ENCODE data around the gene HHIPL1. TPM values are rescaled to one million over a fixed set of nuclear protein-coding genes. Genes with fewer than 3 reads are reported as not detected.

The HHIPL1 gene
- total RNA-seq, 1 donor from 2014 or later = 0.32 TPM

GRCh38 chr14:99721792-99722516 lies 77.0 kb downstream of the HHIPL1 start:
- Histone ChIP-seq H4K20me1 (ENCODE audit: low read depth) (no peaks in the 10 kb centered on the region), H3F3A (ENCODE audit: low read depth) (no peaks in the 10 kb centered on the region), H3K4me3 (no peak overlapping the region), H3K9ac (no peak overlapping the region), H3K9me3 (ENCODE audit: low read depth) (no peaks in the 10 kb centered on the region), H3K36me3 (no peaks in the 10 kb centered on the region), H2AFZ (replicated peaks) (no peak overlapping the region), H3K4me2 (no peak overlapping the region), H3K27me3 (no peaks in the 10 kb centered on the region), H3K4me1 (peaks cover 10% of the 10 kb centered on the region), H3K79me2 (ENCODE audit: low read depth) (no peaks in the 10 kb centered on the region), H3K27ac (no peak overlapping the region)
- TF ChIP-seq EZH2 (IDR thresholded peaks at IDR 0.05) (no peak), CTCF (IDR thresholded peaks at IDR 0.05) (no peak), EZH2phosphoT487 (IDR thresholded peaks at IDR 0.05) (no peak)
- Mint-ChIP-seq H3K4me3 (no peak overlapping the region), H3K27ac (no peak overlapping the region), H3K27me3 (ENCODE audit: insufficient read depth, low read depth) (peaks cover 6% of the 10 kb centered on the region), H3K36me3 (peaks cover 2% of the 10 kb centered on the region), H3K9me3 (peaks cover 2% of the 10 kb centered on the region), H3K4me1 (peaks cover 14% of the 10 kb centered on the region)
- no peak for DNase-seq (ENCODE audit: low spot score)

GRCh38 chr14:99722741-99723140 lies 77.8 kb downstream of the HHIPL1 start:
- H3K79me2 ChIP-seq (ENCODE audit: low read depth) = no peaks in the 10 kb centered on the region
- no peaks in the 10 kb centered on the region for H3F3A ChIP-seq (ENCODE audit: low read depth)
- Mint-ChIP-seq H3K27me3 (ENCODE audit: insufficient read depth, low read depth) (peaks cover 8% of the 10 kb centered on the region), H3K27ac (no peak overlapping the region), H3K9me3 (peaks cover 2% of the 10 kb centered on the region), H3K36me3 (peaks cover 2% of the 10 kb centered on the region), H3K4me3 (no peak overlapping the region), H3K4me1 (peaks cover 15% of the 10 kb centered on the region)
- H3K4me1 ChIP-seq = peaks cover 10% of the 10 kb centered on the region
- no peak overlapping the region for H3K27ac ChIP-seq
- no peaks in the 10 kb centered on the region for H3K27me3 ChIP-seq
- H3K4me3 ChIP-seq = no peak overlapping the region
- no peaks in the 10 kb centered on the region for H3K9me3 ChIP-seq (ENCODE audit: low read depth)
- H3K9ac ChIP-seq = no peak overlapping the region
- no peaks in the 10 kb centered on the region for H4K20me1 ChIP-seq (ENCODE audit: low read depth)
- H2AFZ ChIP-seq (replicated peaks) = no peak overlapping the region
- no peak overlapping the region for H3K4me2 ChIP-seq
- TF ChIP-seq EZH2phosphoT487 (IDR thresholded peaks at IDR 0.05) (no peak), EZH2 (IDR thresholded peaks at IDR 0.05) (no peak), CTCF (IDR thresholded peaks at IDR 0.05) (no peak)
- no peak for DNase-seq (ENCODE audit: low spot score)
- H3K36me3 ChIP-seq = no peaks in the 10 kb centered on the region

- Histone ChIP-seq H3K27ac (no peak overlapping the region), H3F3A (ENCODE audit: low read depth) (no peaks in the 10 kb centered on the region), H2AFZ (replicated peaks) (no peak overlapping the region), H3K4me1 (peaks cover 10% of the 10 kb centered on the region), H3K4me2 (peak overlapping the region; percentile 12), H3K4me3 (no peak overlapping the region), H3K9ac (no peak overlapping the region), H3K9me3 (ENCODE audit: low read depth) (no peaks in the 10 kb centered on the region), H3K79me2 (ENCODE audit: low read depth) (no peaks in the 10 kb centered on the region), H3K36me3 (no peaks in the 10 kb centered on the region), H4K20me1 (ENCODE audit: low read depth) (no peaks in the 10 kb centered on the region), H3K27me3 (no peaks in the 10 kb centered on the region)
- H3K36me3 Mint-ChIP-seq = no peaks in the 10 kb centered on the region
- H3K4me3 Mint-ChIP-seq = no peak overlapping the region
- H3K27ac Mint-ChIP-seq = no peak overlapping the region
- peaks cover 8% of the 10 kb centered on the region for H3K27me3 Mint-ChIP-seq (ENCODE audit: insufficient read depth, low read depth)
- TF ChIP-seq CTCF (IDR thresholded peaks at IDR 0.05) (no peak), EZH2phosphoT487 (IDR thresholded peaks at IDR 0.05) (no peak), EZH2 (IDR thresholded peaks at IDR 0.05) (no peak)
- DNase-seq (ENCODE audit: low spot score) = no peak
- H3K4me1 Mint-ChIP-seq = peaks cover 9% of the 10 kb centered on the region
- H3K9me3 Mint-ChIP-seq = peaks cover 2% of the 10 kb centered on the region
Observed at GRCh38 chr14:99724196-99724891, 79.4 kb downstream of the HHIPL1 start.
